Activated T-helper 1 cell treated with anti-CD3 and anti-CD28 coated beads, Interleukin-2, amount 50 U/mL, for 16 hours (primary cell): Measurements from ENCODE around the gene ADGRG7.

Source experiments
- DNase-seq, 2 donors: peaks; one replicate each; pipeline ENCODE4 v3.0.0-alpha.2; 2020; ENCODE audit warnings: low read depth in 1 of 2, low spot score in 1 of 2

The ADGRG7 gene

GRCh38 chr3:100732435-100732834, 123.0 kb downstream of the ADGRG7 start:
- DNase-seq = no peak

- no peak for DNase-seq
Observed at GRCh38 chr3:100737334-100737733, 127.9 kb downstream of the ADGRG7 start.

- no peak for DNase-seq
Observed at GRCh38 chr3:100740207-100740606, 130.8 kb downstream of the ADGRG7 start.

GRCh38 chr3:100743535-100743934, 134.1 kb downstream of the ADGRG7 start:
- DNase-seq = no peak

- DNase-seq = no peak
Observed at GRCh38 chr3:100744671-100745070, 135.3 kb downstream of the ADGRG7 start.
